Measurements from ENCODE around the gene MYO1F.
"Not testable (repeated sequence)": the region's sequence is repeated elsewhere in the genome, so short reads cannot be mapped to it uniquely, and the experiment has no call there.

The MYO1F gene

GRCh38 chr19:8577247-8577646 lies at the start of gene MYO1F:
Gene MYO1F (minus strand): TSS chr19:8577442. CDS start chr19:8577309, 133 bp downstream.
- no peak for DNase-seq

GRCh38 chr19:8626842-8627241 lies 49.6 kb upstream of the MYO1F start:
- no peak for DNase-seq

- DNase-seq: peak in 1 of 2 experiments; percentile 0
These were observed 45.6 kb upstream of the MYO1F start for GRCh38 chr19:8622886-8623285.

DNA sequence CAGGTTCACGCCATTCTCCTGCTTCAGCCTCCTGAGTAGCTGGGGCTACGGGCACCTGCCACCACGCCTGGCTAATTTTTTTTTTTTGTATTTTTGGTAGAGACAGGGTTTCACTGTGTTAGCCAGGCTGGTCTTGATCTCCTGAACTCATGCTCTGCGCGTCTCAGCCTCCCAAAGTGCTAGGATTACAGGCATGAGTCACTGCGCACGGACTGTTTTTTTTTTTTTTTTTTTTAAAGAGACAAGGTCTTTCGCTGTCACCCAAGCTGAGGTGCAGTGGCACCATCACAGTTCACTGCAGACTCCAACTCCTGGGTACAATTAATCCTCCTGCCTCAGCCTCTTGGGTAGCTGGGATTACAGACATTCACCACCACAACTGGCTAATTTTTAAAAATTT lies 41.5 kb upstream of the MYO1F start:
- no peak for DNase-seq

- no peak for DNase-seq
These were observed 40.7 kb upstream of the MYO1F start for GRCh38 chr19:8617984-8618383.

- DNase-seq: not testable (repeated sequence)
These were observed 40.1 kb upstream of the MYO1F start for GRCh38 chr19:8617325-8617724.

- no peak for DNase-seq
These were observed 39.6 kb upstream of the MYO1F start for GRCh38 chr19:8616861-8617260.

GRCh38 chr19:8615813-8616596 lies 38.8 kb upstream of the MYO1F start:
- peak in 1 of 2 experiments; percentile 27 for DNase-seq

GRCh38 chr19:8615024-8615423 lies 37.8 kb upstream of the MYO1F start:
- no peak for DNase-seq

DNA sequence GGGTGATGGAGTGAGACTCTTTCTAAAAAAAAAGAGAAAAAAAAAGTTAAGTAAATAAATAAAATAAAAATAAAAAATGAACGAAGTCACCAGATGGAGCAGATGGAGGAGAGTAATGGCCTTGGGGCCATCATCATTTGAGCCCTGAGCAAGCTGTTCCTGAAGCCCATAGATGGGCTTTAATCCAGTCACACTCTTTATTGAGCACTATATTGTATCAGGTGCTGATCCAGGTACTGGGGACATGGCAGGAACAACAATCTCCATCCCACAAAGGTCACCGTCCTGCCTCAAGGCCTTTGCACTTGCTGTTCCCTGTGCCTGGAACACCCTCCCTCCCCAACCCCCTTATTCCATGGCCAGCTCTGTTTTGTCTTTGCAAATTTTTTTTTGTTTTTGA lies 37.2 kb upstream of the MYO1F start:
- DNase-seq: no peak

DNA sequence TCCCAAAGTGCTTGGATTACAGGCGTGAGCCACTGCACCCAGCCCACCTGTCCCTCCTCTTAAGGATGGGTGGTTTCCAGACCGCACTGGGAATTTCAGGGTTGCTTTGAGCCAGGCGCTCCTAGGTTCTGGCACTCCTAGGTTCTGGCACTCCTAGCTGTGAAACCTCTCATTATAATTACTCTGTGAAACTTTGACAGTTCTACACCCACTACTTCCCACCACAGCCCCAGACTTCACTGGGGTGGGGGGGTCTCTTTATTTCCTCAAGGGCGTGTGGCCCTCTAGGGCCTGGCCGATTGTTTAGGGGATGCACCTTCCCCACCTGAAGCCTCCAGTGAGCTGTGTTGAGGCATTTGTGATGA lies 35.5 kb upstream of the MYO1F start:
- DNase-seq: no peak

- no peak for DNase-seq
These were observed 34.9 kb upstream of the MYO1F start for GRCh38 chr19:8611877-8612806.

GRCh38 chr19:8611391-8611876 lies 34.2 kb upstream of the MYO1F start:
- no peak for DNase-seq

- no peak for DNase-seq
These were observed 33.7 kb upstream of the MYO1F start for GRCh38 chr19:8610936-8611300.

- no peak for DNase-seq
These were observed 33.0 kb upstream of the MYO1F start, which contains the start of gene ADAMTS10 for GRCh38 chr19:8610041-8610935. Gene ADAMTS10 (minus strand): TSS chr19:8610715. CDS start chr19:8605710, 5,005 bp downstream.

DNA sequence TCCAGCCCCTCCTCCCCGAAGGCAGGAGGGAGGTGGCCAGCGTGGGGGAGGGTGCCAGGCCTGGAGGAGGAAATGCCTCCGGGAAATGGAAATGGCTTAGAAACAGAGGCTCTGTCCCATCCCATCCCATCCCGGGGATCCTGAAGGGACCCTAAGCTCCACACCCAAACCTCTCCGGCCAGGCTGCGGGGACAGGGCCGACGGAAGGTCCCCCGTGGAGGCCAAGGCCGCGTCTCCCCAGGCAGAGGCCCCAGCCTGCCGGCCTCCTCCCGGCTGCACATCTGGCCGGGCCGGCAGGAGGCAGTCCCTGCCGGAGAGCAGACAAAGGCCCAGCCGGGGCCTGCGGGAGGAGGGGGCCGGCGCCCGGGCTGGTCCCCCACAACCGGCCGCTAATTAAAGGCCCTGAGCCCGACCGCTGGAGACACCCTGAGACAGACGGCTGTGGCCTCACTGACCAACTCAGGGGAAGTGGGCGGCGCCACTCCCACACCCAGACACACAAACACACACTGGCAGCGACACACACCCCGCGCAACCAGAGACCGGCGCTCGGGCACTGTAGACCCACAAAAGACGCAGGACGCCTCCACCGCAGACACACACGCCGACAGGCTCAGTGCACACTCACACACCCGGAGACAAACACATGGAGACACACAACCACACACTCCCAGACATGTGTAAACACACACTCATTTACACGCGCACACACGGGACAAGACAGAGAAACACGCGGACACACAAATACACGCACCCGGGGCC lies 32.2 kb upstream of the MYO1F start:
- DNase-seq: no peak

- DNase-seq: no peak
These were observed 31.7 kb upstream of the MYO1F start for GRCh38 chr19:8608941-8609278.

- no peak for DNase-seq
These were observed 30.1 kb upstream of the MYO1F start for GRCh38 chr19:8607386-8607785.

- DNase-seq: no peak
These were observed 28.3 kb upstream of the MYO1F start for GRCh38 chr19:8605514-8605913.

DNA sequence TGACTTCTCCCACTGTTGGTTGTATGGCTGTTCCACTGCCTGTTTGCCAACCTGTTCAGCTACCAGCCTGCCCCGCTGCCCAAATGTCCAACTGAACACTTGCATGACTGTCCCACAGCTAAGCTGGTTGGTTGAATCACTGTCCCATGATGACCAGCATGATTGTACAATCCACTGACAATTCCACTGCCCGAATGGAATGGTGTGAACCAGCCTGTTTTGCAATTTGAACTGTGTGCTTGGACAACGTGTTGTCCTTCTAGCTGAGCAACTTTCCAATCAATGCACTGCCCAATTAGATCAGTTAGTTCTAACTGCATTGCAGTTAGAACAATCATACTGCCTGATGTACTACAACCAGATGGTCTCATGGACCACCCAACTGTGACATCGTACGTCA lies 24.6 kb upstream of the MYO1F start:
- no peak for DNase-seq

DNA sequence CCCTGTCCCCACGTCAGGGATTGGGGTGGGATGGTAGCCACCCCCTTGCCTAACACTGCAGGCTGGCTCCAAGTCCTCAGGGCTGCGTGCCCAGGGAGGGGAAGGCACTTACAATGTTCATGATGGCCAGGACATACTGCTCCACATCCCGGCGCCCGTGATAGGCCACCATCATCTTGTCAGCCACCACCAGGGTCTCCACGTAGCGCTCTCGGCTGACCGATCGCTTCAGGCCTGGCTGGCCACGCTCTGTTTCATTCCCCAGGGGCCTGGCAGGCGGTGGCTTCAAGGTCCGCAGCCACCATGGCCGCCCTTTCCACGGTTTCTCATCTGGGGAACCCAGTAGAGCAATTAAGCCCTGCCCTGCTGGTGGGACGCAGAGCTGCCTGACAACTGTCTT lies 23.6 kb upstream of the MYO1F start:
- DNase-seq: no peak

DNA sequence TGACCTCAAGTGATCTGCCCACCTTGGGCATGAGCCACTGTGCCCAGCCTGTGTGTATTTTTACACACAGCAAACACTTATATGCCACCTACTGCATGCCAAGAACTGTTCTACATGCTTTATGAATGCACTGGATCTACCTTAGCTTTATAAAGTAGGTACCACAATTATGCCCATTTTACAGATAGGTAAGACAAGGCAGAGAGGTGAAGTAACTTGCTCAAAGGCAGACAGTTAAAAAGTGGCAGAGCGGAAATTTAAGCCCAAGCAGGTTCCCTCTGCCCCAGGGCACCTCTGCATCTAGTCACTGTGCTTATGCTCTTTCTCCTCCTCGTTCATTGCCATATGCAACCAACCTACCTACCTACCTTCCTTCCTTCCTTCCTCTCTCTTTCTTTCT lies 22.8 kb upstream of the MYO1F start:
- no peak for DNase-seq
